ENCODE results near the gene DMC1. TPM values are rescaled to one million over a fixed set of nuclear protein-coding genes. Genes with fewer than 3 reads are reported as not detected.
"Not testable (repeated sequence)": the region's sequence is repeated elsewhere in the genome, so short reads cannot be mapped to it uniquely, and the experiment has no call there.

Gene DMC1, protein sequence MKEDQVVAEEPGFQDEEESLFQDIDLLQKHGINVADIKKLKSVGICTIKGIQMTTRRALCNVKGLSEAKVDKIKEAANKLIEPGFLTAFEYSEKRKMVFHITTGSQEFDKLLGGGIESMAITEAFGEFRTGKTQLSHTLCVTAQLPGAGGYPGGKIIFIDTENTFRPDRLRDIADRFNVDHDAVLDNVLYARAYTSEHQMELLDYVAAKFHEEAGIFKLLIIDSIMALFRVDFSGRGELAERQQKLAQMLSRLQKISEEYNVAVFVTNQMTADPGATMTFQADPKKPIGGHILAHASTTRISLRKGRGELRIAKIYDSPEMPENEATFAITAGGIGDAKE
- total RNA-seq, result 0.20 TPM
- long read RNA-seq, result 0 reads

DNA sequence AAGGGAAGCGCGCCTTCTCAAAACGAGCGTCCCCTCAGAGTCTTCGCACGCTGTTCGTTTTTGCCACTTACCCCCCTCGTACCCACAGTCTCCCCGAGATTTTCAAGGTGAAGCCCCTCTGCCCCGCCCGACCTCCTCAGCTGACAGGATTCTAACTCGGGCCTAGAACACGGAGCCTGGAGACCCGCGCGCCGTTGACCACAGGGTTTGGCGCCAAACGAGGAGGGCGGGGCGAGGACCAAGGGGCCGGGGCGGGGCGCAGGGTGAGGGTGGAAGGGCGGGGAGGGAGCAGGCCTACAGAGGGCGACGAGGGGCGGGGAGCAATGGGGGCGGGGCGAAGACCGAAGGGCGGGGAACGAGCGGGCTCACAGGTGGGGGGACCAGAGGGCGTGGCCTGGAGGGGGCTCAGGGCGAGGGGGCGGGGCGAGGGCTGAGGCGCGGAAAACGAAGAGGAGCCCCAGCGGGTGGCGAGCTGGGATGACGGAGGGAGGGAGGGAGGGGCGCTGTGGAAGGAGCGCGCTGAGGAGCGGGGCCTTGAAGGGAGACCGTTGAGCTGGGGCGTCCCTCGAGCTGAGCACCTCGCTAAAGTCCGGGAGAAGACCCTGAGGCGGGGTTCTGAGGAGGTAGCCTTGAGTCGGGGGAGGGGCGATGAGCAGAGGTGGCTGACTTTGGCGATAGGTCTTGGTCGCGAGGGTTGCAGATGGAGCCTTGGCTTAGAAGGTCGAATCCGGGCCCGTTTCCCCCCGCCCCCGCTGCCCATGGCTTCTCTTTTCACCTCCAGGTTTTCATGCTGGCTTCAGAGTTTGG lies at the start of gene DMC1:
DMC1 (minus strand) TSS at position 212 of the 807 bp plus-strand sequence. CDS start 1,927 bp downstream, outside the sequence.
- intact Hi-C loops (cut with micrococcal nuclease), result loop anchor here (5.0 to 10.0 kb wide), 2 partner anchors 63 to 515 kb away; partner anchors contain the start of genes DDX17 and PICK1
- ATAC-seq (peak; percentile 99), DNase-seq (peak; percentile 94)

DNA sequence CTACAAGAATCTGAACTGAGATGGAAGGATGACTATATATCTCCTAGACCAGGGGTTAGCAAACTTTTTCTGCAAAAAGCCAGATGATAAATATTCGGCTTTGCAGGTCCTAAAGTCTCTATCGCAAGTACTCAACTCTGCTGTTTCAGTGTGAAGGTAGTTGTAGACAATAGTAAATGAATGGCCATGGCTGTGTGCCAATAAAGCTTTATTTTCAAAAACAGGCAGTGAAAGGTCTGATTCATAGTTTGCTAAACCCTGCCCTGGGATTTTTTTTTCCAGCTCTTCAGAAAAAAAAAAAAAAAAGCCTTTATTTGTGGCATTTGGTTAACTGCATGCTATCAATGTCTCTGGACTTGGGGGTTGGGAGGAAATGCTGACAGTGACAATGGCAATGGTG lies 48.7 kb upstream of the DMC1 start:
- DNase-seq (no peak), ATAC-seq (no peak)
- intact Hi-C loops (cut with micrococcal nuclease), result no loop called here

DNA sequence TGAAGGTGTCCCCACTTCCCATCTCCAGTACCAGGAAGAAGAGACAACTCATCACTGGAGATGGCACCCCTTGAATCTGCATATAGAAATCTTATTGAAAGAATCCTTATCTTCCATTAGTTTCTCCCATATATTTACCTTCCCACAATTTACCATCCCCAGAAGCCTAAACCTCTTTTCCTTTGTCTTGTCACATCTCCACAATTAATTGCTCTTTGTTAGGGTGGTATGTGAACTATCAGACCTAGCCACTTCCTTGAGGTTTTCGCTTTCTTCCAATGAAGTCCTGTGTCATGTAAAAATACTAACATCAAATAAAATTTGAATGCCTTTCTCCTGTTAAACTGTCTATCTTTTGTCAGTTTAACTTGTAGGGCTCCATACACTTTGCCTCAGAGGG lies 48.3 kb upstream of the DMC1 start:
- no peak for DNase-seq
- intact Hi-C loops (cut with micrococcal nuclease), result no loop called here
- no peak for ATAC-seq

DNA sequence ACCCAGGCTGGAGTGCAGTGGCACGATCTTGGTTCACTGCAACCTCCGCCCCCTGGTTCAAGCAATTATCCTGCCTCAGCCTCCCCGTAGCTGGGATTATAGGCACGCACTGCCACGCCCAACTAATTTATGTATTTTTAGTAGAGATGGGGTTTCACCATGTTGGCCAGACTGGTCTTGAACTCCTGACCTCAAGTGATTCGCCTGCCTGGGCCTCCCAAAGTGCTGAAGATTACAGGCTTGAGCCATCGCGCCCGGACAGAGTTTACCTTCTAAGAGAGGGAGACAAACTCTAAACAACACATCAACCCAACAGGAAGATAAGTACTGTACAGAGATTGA lies 45.1 kb upstream of the DMC1 start:
- ATAC-seq, result peak; percentile 6
- intact Hi-C loops (cut with micrococcal nuclease); DNase-seq: not testable (repeated sequence)

DNA sequence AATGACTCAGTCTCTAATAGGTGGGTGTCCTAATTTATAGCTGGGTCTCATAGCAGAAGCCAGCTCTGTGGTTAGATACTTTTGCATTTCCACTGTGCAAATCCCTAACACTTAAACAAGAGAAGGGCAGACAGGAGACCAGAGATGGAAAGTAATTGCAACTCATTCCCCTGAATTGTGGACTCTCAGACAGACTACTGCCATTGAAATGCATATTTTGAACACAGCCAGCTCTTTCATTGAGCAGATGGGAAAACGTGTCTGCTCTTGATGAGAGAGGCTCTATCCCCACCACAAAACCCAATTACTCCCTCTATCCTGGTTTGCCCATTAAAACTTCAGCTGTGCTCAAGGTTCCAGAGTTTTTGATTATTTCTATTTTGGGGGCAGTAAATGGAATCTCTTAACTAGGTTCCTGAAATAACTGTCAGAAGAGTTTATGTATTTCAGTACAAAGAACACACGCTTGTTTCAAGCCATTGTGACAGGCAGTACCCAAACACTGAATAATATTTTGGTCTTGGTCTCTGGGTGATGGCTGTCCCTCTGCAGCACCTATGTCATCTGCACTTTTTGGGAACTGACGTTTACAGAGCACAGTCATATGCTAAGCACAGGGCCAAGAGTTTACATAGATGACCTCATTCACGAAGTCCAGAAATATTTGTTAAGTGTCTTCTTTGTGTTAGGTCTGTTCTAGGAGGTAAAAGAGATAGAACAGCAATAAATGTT lies 44.5 kb upstream of the DMC1 start:
- ATAC-seq (peak; percentile 94), DNase-seq (no peak)
- intact Hi-C loops (cut with micrococcal nuclease), result no loop called here

DNA sequence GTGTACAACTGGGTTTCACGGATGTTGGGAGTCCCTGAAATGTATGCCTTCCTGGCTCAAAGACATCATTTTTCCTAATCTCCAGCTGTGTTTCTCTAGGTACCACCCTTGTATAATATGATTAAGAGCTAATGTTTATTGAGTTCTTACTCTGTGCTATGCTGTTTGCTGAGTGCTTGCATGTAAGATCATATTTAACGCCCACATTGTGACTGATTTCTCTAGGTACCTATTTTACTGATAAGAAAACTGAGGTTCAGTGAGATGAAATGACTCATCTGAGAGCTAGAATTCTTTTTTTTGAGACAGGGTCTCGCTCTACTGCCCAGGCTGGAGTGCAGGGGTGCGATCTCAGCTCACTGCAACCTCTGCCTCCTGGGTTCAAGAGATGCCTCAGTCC lies 43.6 kb upstream of the DMC1 start:
- no peak for DNase-seq

DNA sequence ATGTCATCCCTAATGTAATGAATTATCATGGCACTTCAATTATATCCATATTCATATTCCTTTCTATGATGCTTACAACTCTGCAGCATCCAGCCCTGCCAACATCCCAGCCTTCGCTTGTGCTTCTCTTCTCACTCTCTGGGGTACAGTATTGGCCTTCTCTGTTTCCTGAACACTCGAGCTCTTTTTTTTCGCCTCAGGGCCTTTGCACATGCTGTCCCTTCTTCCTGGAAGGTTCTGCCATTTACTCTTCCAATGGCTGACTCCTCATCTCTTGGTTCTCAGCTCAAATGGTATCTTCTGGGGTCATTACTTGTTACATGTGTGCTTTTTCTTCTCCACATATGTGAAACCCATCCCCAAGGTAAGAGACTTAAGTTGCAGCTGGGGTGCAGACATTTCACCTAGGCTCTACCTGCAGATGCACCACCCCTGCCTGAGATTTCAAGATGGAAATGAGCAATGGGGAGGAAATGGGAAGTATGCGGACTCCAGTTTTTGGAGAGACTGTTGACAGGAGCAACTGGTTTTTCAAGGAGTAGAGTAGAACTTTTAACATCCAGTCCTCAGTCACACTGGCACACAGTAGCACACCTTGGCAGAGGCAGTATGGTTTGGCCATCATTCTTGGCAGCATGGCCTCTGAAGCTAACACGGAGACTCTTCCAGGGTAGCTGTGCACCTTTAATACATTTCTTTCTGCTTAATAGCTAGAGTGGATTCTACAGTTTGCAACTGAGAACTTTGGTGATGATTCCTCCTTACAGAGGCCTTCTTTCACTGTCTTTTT lies 42.4 kb upstream of the DMC1 start:
- peak; percentile 47 for ATAC-seq
- no peak for DNase-seq
- intact Hi-C loops (cut with micrococcal nuclease), result no loop called here

More for the DNA sequence above, 43.6 kb upstream of the DMC1 start:
- ATAC-seq, result no peak
- intact Hi-C loops (cut with micrococcal nuclease), result no loop called here

DNA sequence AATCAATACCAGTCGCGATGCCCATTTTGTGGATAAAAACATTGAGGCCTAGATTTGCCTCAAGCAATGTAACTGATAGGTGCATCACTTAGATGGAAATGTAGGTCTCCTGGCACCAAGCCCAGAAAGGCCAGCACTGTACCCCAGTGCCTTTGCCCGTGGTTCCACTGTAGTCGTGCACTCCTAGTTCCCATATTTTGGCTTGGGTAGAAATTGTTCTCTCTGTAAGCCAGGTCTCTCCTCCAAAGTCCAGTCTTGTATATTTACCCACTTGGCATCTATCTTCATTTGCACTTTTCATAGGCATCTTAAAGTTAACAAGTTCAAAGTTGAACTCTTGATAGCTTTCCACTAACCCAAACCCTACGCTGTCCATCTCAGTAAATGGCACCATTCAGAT lies 41.6 kb upstream of the DMC1 start:
- no peak for DNase-seq
- intact Hi-C loops (cut with micrococcal nuclease), result no loop called here
- no peak for ATAC-seq

DNA sequence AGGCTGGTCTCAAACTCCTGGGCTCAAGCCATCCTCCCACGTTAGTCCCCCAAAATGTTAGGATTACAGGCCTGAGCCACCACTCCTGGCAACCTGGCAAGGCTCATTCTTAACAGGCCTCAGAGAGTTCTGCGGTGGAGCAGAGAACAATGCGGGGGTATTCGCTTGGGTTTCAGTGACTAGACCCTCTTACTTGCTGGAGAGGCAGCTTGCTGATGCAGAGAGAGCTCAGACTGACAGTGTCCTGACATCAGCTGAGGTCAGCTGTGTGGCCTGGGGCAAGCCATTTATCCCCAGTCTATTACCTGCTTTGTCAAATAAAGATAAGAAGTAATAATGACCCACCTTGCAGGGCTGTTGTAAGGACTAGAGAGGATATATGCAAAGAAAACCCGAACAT lies 40.3 kb upstream of the DMC1 start:
- DNase-seq (no peak), ATAC-seq (no peak)
- intact Hi-C loops (cut with micrococcal nuclease), result no loop called here

DNA sequence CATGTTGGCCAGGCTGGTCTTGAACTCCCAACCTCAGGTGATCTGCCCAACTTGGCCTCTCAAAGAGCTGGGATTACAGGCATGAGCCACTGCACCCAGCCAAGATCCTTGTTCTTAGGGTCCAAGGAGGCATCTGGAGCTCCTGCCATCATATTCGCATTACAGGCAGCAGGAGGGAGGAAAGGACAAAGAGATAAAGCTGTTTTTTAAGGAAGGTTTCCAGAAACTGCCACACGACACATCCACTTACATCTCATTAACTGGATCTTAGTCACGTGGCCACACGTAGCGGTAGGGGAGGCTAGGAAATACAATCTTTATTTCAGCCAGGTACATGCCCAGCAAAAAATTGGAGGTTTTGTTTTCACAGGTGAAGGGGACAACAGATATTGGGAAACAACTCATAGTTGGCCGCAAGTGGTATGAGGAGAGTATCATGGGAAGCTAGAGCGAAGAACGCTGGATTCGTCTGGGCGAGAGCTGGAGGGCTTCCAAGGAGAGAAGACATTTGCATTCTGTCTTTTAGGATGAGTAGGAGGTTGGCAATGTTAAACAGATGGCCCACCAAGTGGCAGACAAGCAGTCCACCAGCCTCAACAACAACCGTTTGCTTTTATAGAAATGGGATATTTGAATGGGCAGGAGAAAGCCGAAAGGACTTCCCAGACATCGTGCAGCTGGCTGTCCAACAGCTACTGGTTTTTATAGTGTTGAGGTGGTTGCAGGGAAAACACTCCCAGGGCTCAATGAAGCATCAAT lies 39.2 kb upstream of the DMC1 start:
- intact Hi-C loops (cut with micrococcal nuclease), result no loop called here
- ATAC-seq (no peak), DNase-seq (no peak)

DNA sequence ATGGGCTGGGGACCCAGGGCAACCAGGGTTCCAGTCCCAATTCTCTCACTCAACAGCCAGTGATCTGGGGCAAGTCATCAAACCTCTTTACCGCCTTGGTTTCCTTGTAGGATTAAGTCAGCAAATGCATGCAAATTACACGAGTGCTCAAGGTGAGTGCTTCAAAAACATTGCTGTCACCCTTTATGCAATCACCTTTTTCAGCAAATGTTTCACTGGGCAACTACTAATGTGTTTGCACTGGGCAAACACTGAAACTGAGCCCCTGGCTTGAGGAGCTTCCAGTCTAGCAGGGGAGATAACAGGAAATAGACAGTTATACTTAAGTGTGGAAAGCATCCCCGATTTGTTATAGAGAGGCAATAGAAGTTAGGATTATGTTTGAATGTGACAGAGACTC lies 37.7 kb upstream of the DMC1 start:
- ATAC-seq (no peak), DNase-seq (no peak)
- intact Hi-C loops (cut with micrococcal nuclease), result no loop called here

DNA sequence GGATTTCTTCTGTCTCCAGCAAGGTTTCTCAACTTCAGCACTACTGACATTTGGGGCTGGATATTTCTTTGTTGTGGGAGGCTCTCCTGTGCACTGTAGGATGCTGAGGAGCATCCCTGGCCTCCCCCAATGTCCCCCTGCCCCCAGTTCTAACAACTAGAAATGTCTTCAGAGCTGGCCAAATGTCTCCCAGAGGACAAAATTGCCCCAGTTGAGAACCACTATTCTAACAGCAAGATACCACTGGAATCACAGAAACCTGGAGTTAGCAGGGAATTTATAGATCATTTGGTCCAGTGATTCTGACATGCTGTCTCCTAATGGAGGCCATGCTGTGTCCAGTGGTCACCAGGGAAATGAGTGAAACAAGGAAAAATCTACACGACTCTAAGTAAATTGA lies 32.2 kb upstream of the DMC1 start:
- ATAC-seq, result no peak
- intact Hi-C loops (cut with micrococcal nuclease), result no loop called here
- DNase-seq, result no peak

DNA sequence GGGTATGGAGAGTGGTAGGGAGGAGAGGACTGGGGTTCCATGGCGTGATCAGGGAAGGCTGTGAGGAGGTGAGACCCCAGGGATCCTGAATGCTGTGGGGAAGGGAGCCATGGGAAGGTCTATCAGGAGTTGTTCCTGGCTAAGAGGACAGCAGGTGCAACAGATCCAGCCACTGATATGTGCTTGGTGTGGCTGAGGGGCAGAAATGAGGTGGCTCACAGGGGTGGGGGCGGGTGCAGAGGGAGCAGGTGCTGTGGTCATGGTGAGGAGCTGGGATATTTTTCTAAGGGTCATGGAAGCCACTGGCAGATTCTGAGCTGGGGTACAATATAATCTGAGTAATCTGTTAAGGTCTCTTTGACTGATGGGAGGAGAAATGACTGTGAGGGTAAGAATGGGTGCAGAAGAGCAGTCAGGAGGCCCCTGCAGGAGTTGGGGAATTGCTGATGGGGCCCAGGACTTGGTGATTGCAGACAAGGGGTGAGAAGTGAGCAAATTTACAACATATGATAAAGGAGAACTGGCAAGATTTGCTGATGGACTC lies 31.3 kb upstream of the DMC1 start:
- ATAC-seq, result no peak
- no peak for DNase-seq
- intact Hi-C loops (cut with micrococcal nuclease), result no loop called here

DNA sequence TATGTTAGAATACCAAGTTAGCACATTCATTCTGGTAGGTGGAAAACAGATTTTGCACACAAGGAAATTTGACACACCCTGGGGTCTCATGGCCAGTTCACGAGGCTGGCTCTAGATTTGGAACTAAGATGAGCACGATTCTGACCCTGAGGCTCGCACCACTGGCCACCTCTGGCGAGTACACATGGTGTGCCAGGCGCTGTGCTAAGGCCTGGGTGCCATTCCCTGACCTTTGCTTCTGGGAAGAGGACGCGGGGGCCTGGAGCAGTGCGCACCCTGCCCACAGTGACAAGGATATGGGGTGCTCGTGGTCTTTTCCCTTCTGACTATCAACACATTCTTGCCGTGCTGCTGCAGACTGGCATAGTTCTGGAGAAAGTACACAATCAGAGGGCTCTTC lies 29.5 kb upstream of the DMC1 start:
- no peak for DNase-seq
- intact Hi-C loops (cut with micrococcal nuclease), result no loop called here

DNA sequence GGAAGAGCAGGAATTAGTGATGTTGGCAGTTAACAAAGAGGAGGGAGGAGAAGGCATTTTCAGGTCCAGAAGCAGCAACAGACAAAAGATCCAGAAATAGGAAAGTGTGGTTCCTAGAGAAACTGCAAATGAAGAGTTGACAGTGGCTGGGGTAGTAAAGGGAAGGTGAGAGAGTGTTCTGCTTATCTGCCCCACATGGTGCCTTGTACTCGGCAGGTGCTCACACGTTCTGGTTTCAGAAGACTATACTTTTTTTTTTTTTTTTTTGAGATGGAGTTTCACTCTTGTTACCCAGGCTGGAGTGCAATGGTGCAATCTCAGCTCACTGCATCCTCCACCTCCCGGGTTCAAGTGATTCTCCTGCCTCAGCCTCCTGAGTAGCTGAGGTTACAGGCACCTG lies 12.9 kb upstream of the DMC1 start:
- DNase-seq; intact Hi-C loops (cut with micrococcal nuclease); ATAC-seq: not testable (repeated sequence)

More for the DNA sequence above, 29.5 kb upstream of the DMC1 start:
- ATAC-seq, result no peak

DNA sequence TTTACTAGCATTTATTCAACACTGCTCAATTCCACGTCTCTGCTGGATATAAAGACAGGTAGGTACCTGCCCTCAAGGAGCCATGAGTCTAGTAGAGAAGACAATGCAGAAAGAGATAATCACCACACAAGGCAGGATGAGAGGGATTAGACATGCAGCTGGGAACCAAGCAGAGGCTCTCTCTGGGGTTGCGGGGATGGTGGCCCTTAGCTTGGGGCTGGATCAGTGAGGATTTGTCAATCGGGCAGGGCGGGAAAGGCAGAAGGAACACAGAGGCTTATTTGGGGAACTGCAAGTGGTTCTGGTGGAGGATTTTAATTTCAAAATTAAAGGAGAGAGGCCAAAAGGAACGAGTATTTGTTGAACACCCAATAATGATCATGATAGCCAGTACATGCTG lies 8.5 kb upstream of the DMC1 start:
- ATAC-seq (no peak), DNase-seq (no peak)
- intact Hi-C loops (cut with micrococcal nuclease), result no loop called here

DNA sequence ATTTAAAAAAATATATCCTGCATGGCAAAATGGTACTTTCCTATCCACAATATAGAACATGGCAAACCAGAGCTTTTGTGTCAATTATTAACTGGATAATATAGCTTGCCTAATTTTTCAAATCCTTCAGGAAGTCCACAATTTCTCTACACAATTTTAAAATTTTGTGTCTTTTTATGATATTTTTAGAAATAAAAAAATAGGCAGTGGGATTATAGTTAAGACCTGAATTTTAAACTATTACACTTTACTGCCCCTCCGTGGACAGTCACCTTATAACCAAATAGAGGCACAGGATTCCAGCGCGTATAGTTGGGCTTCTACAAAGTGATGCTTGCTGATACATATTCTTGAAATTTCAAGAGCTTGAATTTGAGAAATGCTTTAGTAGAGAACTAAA lies 2.1 kb upstream of the DMC1 start:
- no peak for DNase-seq
- intact Hi-C loops (cut with micrococcal nuclease), result loop anchor here (5.0 kb wide), 1 partner anchor 65 kb away; the partner anchor contains the start of gene DDX17
- no peak for ATAC-seq

DNA sequence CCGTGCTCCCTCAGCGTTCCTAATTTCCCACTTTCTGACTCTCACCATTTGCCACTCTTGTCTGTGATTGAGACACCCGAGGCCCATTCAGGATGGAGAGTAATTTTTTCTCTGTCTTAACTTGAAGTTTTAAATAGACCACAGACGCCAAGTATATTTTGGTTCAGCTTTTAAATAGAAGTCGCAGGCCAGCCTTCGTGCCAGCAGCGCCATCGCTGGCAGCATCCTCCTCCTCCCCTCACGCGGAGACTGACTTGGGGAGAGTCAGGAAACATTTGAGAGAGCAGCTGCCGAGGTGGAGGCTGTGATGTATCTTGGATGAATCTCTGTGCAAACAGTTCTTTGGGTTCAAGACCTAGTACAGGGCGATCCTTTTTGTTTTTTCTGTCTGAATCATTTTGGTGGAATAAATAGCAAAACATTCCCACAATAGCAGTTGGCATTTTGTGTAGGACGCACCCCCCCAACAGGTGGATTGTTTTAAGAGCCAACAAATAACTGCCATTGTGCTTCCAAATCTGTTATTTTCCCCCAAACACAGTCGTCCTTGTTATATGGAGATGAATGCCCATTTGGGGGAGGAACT lies 889 bp upstream of the DMC1 start:
- ATAC-seq (peak; percentile 66), DNase-seq (peak; percentile 62)
- intact Hi-C loops (cut with micrococcal nuclease), result loop anchor here (5.0 kb wide), 1 partner anchor 64 kb away; the partner anchor contains the start of gene DDX17

All from left ventricle myocardium superior (tissue), 1 donor.